Measurements from ENCODE around the gene PIP5KL1.

DNA sequence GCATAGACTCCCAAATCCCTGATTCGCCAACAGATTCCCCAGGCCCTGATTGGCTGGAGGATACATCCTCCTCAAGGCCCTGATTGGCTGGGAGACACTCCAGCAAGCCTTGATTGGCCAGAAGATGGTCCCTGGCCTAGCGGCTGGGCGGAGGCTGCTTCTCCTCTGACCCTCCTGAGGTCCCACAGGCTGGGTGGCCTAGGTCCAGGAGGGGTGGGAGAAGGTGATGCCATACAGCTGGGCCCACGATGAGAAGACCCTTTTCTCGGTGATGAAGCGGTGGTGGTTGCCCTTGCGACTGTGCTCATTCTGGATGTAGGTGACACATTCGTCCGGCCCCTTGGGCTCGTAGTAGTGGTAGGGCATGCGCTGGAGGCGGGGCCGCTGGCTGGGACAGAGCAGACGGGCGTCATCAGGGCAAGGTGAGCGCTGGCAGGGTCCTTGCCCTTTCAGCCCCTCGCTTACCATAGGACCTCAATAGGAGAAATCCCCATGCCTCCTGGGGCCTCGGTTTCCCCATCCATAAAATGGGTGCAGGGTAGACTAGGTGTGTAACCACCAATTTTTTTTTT, 44.1 kb downstream of the PIP5KL1 start:
- TF ChIP-seq EZH2phosphoT487 (IDR thresholded peaks at IDR 0.05; ENCODE audit: low read length): no peak
- TF ChIP-seq, protein P1, sequence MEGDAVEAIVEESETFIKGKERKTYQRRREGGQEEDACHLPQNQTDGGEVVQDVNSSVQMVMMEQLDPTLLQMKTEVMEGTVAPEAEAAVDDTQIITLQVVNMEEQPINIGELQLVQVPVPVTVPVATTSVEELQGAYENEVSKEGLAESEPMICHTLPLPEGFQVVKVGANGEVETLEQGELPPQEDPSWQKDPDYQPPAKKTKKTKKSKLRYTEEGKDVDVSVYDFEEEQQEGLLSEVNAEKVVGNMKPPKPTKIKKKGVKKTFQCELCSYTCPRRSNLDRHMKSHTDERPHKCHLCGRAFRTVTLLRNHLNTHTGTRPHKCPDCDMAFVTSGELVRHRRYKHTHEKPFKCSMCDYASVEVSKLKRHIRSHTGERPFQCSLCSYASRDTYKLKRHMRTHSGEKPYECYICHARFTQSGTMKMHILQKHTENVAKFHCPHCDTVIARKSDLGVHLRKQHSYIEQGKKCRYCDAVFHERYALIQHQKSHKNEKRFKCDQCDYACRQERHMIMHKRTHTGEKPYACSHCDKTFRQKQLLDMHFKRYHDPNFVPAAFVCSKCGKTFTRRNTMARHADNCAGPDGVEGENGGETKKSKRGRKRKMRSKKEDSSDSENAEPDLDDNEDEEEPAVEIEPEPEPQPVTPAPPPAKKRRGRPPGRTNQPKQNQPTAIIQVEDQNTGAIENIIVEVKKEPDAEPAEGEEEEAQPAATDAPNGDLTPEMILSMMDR (IDR thresholded peaks at IDR 0.05; ENCODE audit: low read length): no peak

Measured in MM.1S (cell line).